WI38 (cell line): ENCODE measurements around the gene MARCHF3.

Experiments used
- H3K4me3 ChIP-seq: 2 replicates; pipeline ENCODE4 v1.5.1; 2011; ENCODE audit warnings: low read depth, mild to moderate bottlenecking, control low read depth, low read length
- CTCF ChIP-seq: IDR thresholded peaks from 2 replicates; pipeline ENCODE4 v1.5.1; 2012; ENCODE audit warnings: low read depth, mild to moderate bottlenecking, control low read depth, low read length

MARCHF3 gene

GRCh38 chr5:127042593-127042992 lies 12.2 kb upstream of the MARCHF3 start:
- H3K4me3 ChIP-seq, result no peak overlapping the region
- no peak for TF ChIP-seq CTCF

- no peak overlapping the region for H3K4me3 ChIP-seq
- TF ChIP-seq CTCF, result no peak
Measured at GRCh38 chr5:127041571-127041970, 11.2 kb upstream of the MARCHF3 start.

- H3K4me3 ChIP-seq, result no peak overlapping the region
- no peak for TF ChIP-seq CTCF
Measured at GRCh38 chr5:127040796-127041520, 10.6 kb upstream of the MARCHF3 start.

- no peak overlapping the region for H3K4me3 ChIP-seq
- no peak for TF ChIP-seq CTCF
Measured at GRCh38 chr5:127038550-127038949, 8.2 kb upstream of the MARCHF3 start.

- TF ChIP-seq CTCF, result no peak
- no peak overlapping the region for H3K4me3 ChIP-seq
Measured at GRCh38 chr5:127031863-127032232, 1.5 kb upstream of the MARCHF3 start.

- TF ChIP-seq CTCF, result no peak
- H3K4me3 ChIP-seq, result peak overlapping the region; percentile 93
Measured at GRCh38 chr5:127031147-127031862, 947 bp upstream of the MARCHF3 start.

- peak overlapping the region; percentile 93 for H3K4me3 ChIP-seq
- TF ChIP-seq CTCF, result peak; percentile 47; the same call in 1 of the 2 replicates
Measured at GRCh38 chr5:127029581-127030258, 638 bp downstream of the MARCHF3 start.
